Measurements from ENCODE around the gene ELK4.

Gene ELK4

GRCh38 chr1:205589046-205589445 is 42.8 kb downstream of the ELK4 start:
- WGBS, 2 experiments (ENCODE audit: insufficient coverage in 2 of 2) = 92 to 98% methylated on average over 5 of the region's 7 CpGs
- Histone ChIP-seq H3K4me1 (ENCODE audit: control insufficient read depth, insufficient read depth, low read length, poor library complexity, severe bottlenecking) (peaks cover 3% of the 10 kb centered on the region), H3K36me3 (ENCODE audit: control insufficient read depth, insufficient read depth, low read length) (no peaks in the 10 kb centered on the region), H3K9me3 (ENCODE audit: control insufficient read depth, low read length) (no peaks in the 10 kb centered on the region), H3K27ac (ENCODE audit: low read depth, low read length, severe bottlenecking) (no peak overlapping the region), H3K4me3 (ENCODE audit: extremely low read depth, insufficient read depth, low read length, poor library complexity, severe bottlenecking) (no peak overlapping the region)

GRCh38 chr1:205588636-205589035 is 43.2 kb downstream of the ELK4 start:
- no peaks in the 10 kb centered on the region for H3K36me3 ChIP-seq (ENCODE audit: control insufficient read depth, insufficient read depth, low read length)
- 38 to 62% methylated on average over 4 to 6 of the region's 6 CpGs for whole genome bisulfite sequencing, 2 experiments (ENCODE audit: insufficient coverage in 2 of 2)
- H3K4me3 ChIP-seq (ENCODE audit: extremely low read depth, insufficient read depth, low read length, poor library complexity, severe bottlenecking) = no peak overlapping the region
- H3K27ac ChIP-seq (ENCODE audit: low read depth, low read length, severe bottlenecking) = no peak overlapping the region
- peaks cover 3% of the 10 kb centered on the region for H3K4me1 ChIP-seq (ENCODE audit: control insufficient read depth, insufficient read depth, low read length, poor library complexity, severe bottlenecking)
- H3K9me3 ChIP-seq (ENCODE audit: control insufficient read depth, low read length) = no peaks in the 10 kb centered on the region

- peaks cover 3% of the 10 kb centered on the region for H3K4me1 ChIP-seq (ENCODE audit: control insufficient read depth, insufficient read depth, low read length, poor library complexity, severe bottlenecking)
- H3K9me3 ChIP-seq (ENCODE audit: control insufficient read depth, low read length) = no peaks in the 10 kb centered on the region
- no peaks in the 10 kb centered on the region for H3K36me3 ChIP-seq (ENCODE audit: control insufficient read depth, insufficient read depth, low read length)
- no peak overlapping the region for H3K4me3 ChIP-seq (ENCODE audit: extremely low read depth, insufficient read depth, low read length, poor library complexity, severe bottlenecking)
- no peak overlapping the region for H3K27ac ChIP-seq (ENCODE audit: low read depth, low read length, severe bottlenecking)
- 75 to 89% methylated on average over 2 to 4 of the region's 4 CpGs for WGBS, 2 experiments (ENCODE audit: insufficient coverage in 2 of 2)
Observed at GRCh38 chr1:205587581-205587980, 44.2 kb downstream of the ELK4 start.

GRCh38 chr1:205585835-205586785 is 45.7 kb downstream of the ELK4 start:
- H3K36me3 ChIP-seq (ENCODE audit: control insufficient read depth, insufficient read depth, low read length) = no peaks in the 10 kb centered on the region
- peaks cover 3% of the 10 kb centered on the region for H3K4me1 ChIP-seq (ENCODE audit: control insufficient read depth, insufficient read depth, low read length, poor library complexity, severe bottlenecking)
- H3K9me3 ChIP-seq (ENCODE audit: control insufficient read depth, low read length) = no peaks in the 10 kb centered on the region
- H3K27ac ChIP-seq (ENCODE audit: low read depth, low read length, severe bottlenecking) = no peak overlapping the region
- no peak overlapping the region for H3K4me3 ChIP-seq (ENCODE audit: extremely low read depth, insufficient read depth, low read length, poor library complexity, severe bottlenecking)
- WGBS, 2 experiments (ENCODE audit: insufficient coverage in 2 of 2) = 78 to 96% methylated on average over 4 to 10 of the region's 13 CpGs

GRCh38 chr1:205585169-205585834 is 46.5 kb downstream of the ELK4 start:
- 90 to 91% methylated on average over 4 to 6 of the region's 6 CpGs for WGBS, 2 experiments (ENCODE audit: insufficient coverage in 2 of 2)
- H3K27ac ChIP-seq (ENCODE audit: low read depth, low read length, severe bottlenecking) = no peak overlapping the region
- H3K36me3 ChIP-seq (ENCODE audit: control insufficient read depth, insufficient read depth, low read length) = no peaks in the 10 kb centered on the region
- no peaks in the 10 kb centered on the region for H3K9me3 ChIP-seq (ENCODE audit: control insufficient read depth, low read length)
- H3K4me3 ChIP-seq (ENCODE audit: extremely low read depth, insufficient read depth, low read length, poor library complexity, severe bottlenecking) = no peak overlapping the region
- no peaks in the 10 kb centered on the region for H3K4me1 ChIP-seq (ENCODE audit: control insufficient read depth, insufficient read depth, low read length, poor library complexity, severe bottlenecking)

- 67 to 70% methylated on average over 2 of the region's 7 CpGs for WGBS, 2 experiments (ENCODE audit: insufficient coverage in 2 of 2)
Observed at GRCh38 chr1:205584732-205585131, 47.1 kb downstream of the ELK4 start.

GRCh38 chr1:205583461-205584130 is 48.2 kb downstream of the ELK4 start:
- Histone ChIP-seq H3K4me3 (ENCODE audit: extremely low read depth, insufficient read depth, low read length, poor library complexity, severe bottlenecking) (no peak overlapping the region), H3K4me1 (ENCODE audit: control insufficient read depth, insufficient read depth, low read length, poor library complexity, severe bottlenecking) (no peaks in the 10 kb centered on the region), H3K9me3 (ENCODE audit: control insufficient read depth, low read length) (no peaks in the 10 kb centered on the region), H3K27ac (ENCODE audit: low read depth, low read length, severe bottlenecking) (no peak overlapping the region), H3K36me3 (ENCODE audit: control insufficient read depth, insufficient read depth, low read length) (no peaks in the 10 kb centered on the region)
- WGBS, 2 experiments (ENCODE audit: insufficient coverage in 2 of 2) = 88 to 94% methylated on average over 3 to 6 of the region's 7 CpGs

More at GRCh38 chr1:205584732-205585131, 47.1 kb downstream of the ELK4 start:
- H3K9me3 ChIP-seq (ENCODE audit: control insufficient read depth, low read length) = no peaks in the 10 kb centered on the region
- no peaks in the 10 kb centered on the region for H3K36me3 ChIP-seq (ENCODE audit: control insufficient read depth, insufficient read depth, low read length)
- no peak overlapping the region for H3K4me3 ChIP-seq (ENCODE audit: extremely low read depth, insufficient read depth, low read length, poor library complexity, severe bottlenecking)
- no peaks in the 10 kb centered on the region for H3K4me1 ChIP-seq (ENCODE audit: control insufficient read depth, insufficient read depth, low read length, poor library complexity, severe bottlenecking)
- no peak overlapping the region for H3K27ac ChIP-seq (ENCODE audit: low read depth, low read length, severe bottlenecking)

GRCh38 chr1:205582471-205583291 is 49.1 kb downstream of the ELK4 start:
- Histone ChIP-seq H3K4me1 (ENCODE audit: control insufficient read depth, insufficient read depth, low read length, poor library complexity, severe bottlenecking) (no peaks in the 10 kb centered on the region), H3K27ac (ENCODE audit: low read depth, low read length, severe bottlenecking) (no peak overlapping the region), H3K36me3 (ENCODE audit: control insufficient read depth, insufficient read depth, low read length) (no peaks in the 10 kb centered on the region), H3K4me3 (ENCODE audit: extremely low read depth, insufficient read depth, low read length, poor library complexity, severe bottlenecking) (no peak overlapping the region), H3K9me3 (ENCODE audit: control insufficient read depth, low read length) (no peaks in the 10 kb centered on the region)
- WGBS, 2 experiments (ENCODE audit: insufficient coverage in 2 of 2) = 96 to 100% methylated on average over 4 of the region's 6 CpGs

- Histone ChIP-seq H3K27ac (ENCODE audit: low read depth, low read length, severe bottlenecking) (no peak overlapping the region), H3K36me3 (ENCODE audit: control insufficient read depth, insufficient read depth, low read length) (no peaks in the 10 kb centered on the region), H3K4me3 (ENCODE audit: extremely low read depth, insufficient read depth, low read length, poor library complexity, severe bottlenecking) (no peak overlapping the region), H3K4me1 (ENCODE audit: control insufficient read depth, insufficient read depth, low read length, poor library complexity, severe bottlenecking) (no peaks in the 10 kb centered on the region), H3K9me3 (ENCODE audit: control insufficient read depth, low read length) (no peaks in the 10 kb centered on the region)
- 78 to 87% methylated on average over 8 to 9 of the region's 11 CpGs for WGBS, 2 experiments (ENCODE audit: insufficient coverage in 2 of 2)
Observed at GRCh38 chr1:205582046-205582445, 49.8 kb downstream of the ELK4 start.

All from mesodermal cell (in vitro differentiated cells).